Measurements from ENCODE around the gene KATNAL1. TPM values are rescaled to one million over a fixed set of nuclear protein-coding genes. Genes with fewer than 3 reads are reported as not detected.
"Not testable (repeated sequence)": the region's sequence is repeated elsewhere in the genome, so short reads cannot be mapped to it uniquely, and the experiment has no call there.

KATNAL1 gene
- polyA plus RNA-seq, 3 donors = 12.0 to 13.9 (median 12.8) TPM

DNA sequence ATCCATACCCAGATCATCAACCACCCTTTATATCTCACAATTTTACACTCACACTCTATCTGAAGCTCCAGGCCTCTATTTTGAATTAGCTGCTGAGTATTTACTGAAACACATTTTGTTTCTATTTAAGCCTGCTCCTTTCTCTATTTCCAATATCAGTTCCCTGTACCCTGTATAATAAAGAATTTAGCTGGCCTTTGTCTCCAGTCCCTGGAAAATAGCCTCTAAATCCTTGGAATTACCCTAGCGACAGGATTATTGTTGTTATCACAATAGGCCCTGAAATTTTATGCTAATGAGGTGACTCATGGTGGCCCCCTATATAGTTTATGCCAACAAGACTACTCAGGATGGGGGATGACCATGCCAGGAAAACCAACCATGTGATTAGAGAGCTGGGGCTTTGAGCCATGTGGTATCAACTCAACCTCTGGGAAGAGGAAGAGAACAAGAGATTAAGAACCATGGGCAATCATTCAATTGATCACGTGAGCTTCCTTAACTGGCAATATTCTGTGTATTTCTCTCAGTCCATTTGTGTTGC is 72.7 kb downstream of the KATNAL1 start:
- no peak for DNase-seq (ENCODE audit: low read depth in 3 of 3, low spot score in 2 of 3)

DNA sequence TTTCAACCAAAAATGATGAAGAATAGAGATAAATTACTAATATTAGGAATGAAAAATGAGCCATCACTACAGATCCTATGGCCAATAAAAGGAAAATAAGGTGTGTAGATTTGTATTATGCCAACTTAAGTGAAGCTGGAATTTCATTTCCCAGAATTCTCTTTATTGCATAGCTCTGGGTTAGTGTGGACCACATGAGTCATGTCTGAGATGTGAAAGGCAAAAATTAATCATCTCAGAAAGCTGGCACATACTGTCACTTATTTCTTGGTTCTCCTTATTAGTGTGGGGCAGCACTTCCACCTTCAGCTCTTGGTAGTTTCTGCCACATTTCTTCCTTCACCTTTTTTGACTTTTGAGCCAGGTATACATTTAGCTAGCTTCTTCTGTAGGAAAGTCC is 82.6 kb downstream of the KATNAL1 start:
- no peak for DNase-seq (ENCODE audit: low read depth in 3 of 3, low spot score in 2 of 3)

DNA sequence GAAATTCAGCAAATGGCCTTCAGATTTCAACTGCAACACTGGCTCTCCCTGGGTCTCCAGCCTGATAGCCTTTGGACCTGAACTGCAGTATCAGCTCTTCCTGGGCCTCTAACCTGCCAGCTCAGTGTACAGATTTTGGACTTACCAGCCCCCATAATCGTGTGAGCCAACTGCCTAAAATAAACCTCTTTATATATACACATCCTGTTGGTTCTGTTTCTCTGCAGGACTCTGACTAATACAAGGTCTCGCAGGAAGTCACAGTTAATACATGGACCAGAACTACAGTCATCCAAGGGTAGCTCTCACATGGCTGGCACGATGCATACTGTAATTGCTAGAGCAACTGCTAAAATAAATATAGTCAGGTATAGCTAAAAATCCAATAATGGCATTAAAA is 85.1 kb downstream of the KATNAL1 start:
- no peak for DNase-seq (ENCODE audit: low read depth in 3 of 3, low spot score in 2 of 3)

- DNase-seq (ENCODE audit: low read depth in 3 of 3, low spot score in 2 of 3) = no peak
These were observed 91.2 kb downstream of the KATNAL1 start for GRCh38 chr13:30216111-30216510.

DNA sequence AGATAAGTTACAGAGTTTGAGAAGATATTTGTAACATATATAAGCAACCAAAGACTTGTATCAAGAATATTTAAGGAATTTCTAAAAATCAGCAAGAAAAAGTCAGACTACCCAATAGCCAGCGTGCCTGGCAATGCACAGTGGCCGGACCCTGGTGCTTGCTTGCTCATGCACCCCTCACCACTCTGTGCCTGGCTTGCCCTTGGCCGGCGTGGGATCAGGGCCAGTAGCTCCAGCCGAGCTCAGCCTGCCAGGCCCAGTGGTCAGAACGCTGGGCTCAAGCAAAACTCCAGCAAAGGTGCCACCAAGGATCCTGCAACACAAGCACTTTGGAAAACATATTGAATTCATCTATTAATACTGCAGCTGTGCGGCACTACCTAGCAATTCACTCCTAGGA is 95.1 kb downstream of the KATNAL1 start:
- DNase-seq (ENCODE audit: low read depth in 3 of 3, low spot score in 2 of 3) = no peak

DNA sequence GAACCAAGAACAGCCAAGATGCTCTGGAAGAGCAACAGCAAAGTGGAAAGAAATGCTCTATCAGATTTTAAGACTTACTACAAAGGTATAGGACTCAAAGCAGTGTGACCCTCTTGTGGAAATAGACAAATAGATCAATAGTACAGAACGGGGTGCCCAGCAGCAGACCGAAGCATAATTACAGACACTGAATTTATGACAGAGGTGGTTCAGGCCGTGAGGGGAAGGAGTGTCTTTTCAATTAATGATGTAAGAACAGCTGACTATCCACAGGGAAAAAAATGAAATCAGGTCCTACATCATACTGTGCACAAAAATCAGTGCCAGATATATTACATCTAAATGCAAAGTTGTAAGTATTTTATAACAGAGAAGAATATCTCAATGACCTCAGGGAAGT is 95.6 kb downstream of the KATNAL1 start:
- no peak for DNase-seq (ENCODE audit: low read depth in 3 of 3, low spot score in 2 of 3)

DNA sequence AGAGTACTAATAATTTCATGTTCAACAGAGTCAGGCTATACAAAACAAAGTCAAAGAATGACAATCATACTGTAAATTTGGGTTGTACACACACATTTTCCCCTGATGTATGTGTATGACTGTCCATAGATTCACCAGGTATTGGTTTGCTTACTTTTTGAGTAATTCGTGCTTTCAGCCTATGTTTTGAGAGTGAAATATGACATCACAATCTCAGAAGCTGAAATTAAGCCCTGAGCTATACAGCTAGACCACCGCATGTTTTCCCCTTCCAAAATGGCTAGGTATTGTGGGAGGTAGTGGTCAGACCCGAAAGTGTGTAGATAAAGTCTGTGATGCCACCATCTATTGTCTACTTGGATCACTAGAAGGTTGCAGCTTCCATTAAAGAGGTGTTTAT is 102.8 kb downstream of the KATNAL1 start:
- DNase-seq (ENCODE audit: low read depth in 3 of 3, low spot score in 2 of 3) = no peak

- no peak for DNase-seq (ENCODE audit: low read depth in 3 of 3, low spot score in 2 of 3)
These were observed 111.3 kb downstream of the KATNAL1 start for GRCh38 chr13:30196025-30196424.

GRCh38 chr13:30194906-30195305 is 112.4 kb downstream of the KATNAL1 start:
- no peak for DNase-seq (ENCODE audit: low read depth in 3 of 3, low spot score in 2 of 3)

GRCh38 chr13:30193279-30194234 is 113.8 kb downstream of the KATNAL1 start:
- DNase-seq (ENCODE audit: low read depth in 3 of 3, low spot score in 2 of 3) = no peak

- DNase-seq (ENCODE audit: low read depth in 3 of 3, low spot score in 2 of 3) = no peak
These were observed 114.8 kb downstream of the KATNAL1 start for GRCh38 chr13:30192320-30193093.

DNA sequence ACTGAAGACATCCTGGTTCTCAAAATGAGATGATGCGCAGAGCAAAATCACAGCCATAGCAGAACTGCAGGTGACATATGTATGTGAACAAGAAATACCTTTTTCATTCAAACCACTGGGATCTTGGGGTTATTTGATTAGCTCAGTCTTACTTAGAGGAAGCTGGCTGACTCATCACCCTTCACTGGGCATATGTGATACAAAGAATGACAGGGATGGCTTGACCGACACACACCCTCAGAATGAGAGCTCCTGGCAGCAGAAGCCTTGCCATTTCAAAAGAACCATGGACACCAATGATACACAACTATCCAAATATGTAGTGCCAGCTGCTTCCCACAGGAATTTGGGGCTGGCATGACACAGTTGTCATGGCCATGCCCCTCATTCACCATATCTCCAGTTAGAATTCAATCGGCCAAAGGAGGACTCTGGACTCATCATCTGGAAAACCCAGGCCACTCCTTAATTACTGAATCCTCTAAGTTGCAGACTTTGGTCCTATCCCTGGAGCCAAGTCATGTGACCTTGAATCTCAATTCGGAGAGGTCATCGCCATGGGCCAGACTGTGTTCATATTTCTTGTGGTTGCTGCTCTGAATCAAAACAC is 115.8 kb downstream of the KATNAL1 start:
- no peak for DNase-seq (ENCODE audit: low read depth in 3 of 3, low spot score in 2 of 3)

DNA sequence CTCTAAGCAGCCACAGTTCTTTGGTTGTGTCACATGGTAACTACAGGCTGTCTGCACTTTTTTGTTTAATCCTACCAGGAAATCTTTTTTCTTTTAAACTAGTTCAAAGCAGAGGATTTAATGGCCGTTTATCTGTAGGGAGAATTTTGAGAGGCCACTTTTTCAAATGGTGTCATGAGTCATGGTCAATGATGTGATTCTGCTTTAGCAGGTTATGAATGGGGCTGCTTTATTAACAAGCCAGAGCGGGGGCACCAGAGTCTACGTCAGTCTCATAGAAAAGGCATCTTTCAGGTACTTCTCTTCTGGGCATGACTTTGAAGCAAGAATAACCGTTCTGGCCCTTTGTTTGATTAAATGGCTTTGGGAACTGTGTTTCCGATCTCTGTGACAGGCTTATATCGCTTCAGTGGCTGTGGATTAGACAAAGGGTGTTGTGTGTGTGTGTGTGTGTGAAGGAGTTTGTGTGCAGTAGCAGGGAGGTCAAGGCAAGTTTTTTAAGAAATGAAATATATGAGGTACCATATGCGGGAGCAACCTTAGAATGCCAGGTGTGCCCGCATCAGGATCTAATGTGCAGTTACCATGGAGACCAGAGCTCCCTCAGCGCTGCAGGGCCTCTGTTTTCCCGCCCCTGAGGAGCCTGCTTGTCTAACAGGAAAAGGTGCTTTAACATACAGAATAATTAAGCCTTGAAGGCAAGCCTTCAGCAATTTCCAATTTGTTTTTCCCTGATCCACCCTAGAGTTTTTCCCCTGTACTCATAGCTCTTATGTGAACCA is 120.5 kb downstream of the KATNAL1 start:
- no peak for DNase-seq (ENCODE audit: low read depth in 3 of 3, low spot score in 2 of 3)

- DNase-seq (ENCODE audit: low read depth in 3 of 3, low spot score in 2 of 3) = no peak
These were observed 125.3 kb downstream of the KATNAL1 start for GRCh38 chr13:30181888-30182651.

DNA sequence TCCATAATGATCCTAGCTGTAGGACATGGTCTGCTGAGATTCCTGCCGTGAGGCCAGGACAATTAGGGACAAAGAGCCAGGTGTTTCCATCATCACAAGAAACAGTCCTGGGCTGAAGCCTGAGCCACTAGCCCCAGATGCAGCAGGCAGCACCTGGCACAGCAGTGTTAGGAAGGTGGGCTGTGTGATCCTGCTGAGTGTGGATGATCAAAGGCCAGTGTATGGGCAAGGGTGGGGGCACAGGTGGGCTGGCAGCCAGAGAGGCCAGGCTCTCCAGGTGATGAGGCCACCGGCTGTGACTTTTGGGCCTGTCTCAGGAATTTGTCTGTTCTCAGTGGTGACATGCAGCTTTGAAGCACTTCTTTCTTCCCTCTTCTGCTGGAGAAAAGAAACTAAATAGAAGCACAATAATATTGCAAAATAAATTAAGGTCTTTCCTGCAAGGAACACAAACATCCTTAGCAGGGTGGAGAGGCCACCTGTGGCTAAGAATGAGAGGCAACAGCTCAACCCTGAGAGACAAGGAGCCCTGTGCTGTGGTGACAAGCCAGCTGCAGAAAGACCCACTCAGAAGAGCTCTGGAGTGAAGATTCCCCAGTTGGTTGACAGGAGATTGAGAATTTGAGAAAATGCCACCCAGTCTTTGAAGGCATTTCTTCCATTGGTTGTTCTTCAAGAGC is 127.6 kb downstream of the KATNAL1 start:
- DNase-seq (ENCODE audit: low read depth in 3 of 3, low spot score in 2 of 3) = no peak

- DNase-seq (ENCODE audit: low read depth in 3 of 3, low spot score in 2 of 3) = no peak
These were observed 128.4 kb downstream of the KATNAL1 start for GRCh38 chr13:30178976-30179375.

- DNase-seq (ENCODE audit: low read depth in 3 of 3, low spot score in 2 of 3) = no peak
These were observed 132.2 kb downstream of the KATNAL1 start for GRCh38 chr13:30175166-30175565.

- not testable (repeated sequence) for DNase-seq (ENCODE audit: low read depth in 3 of 3, low spot score in 2 of 3)
These were observed 133.1 kb downstream of the KATNAL1 start for GRCh38 chr13:30174250-30174649.

DNA sequence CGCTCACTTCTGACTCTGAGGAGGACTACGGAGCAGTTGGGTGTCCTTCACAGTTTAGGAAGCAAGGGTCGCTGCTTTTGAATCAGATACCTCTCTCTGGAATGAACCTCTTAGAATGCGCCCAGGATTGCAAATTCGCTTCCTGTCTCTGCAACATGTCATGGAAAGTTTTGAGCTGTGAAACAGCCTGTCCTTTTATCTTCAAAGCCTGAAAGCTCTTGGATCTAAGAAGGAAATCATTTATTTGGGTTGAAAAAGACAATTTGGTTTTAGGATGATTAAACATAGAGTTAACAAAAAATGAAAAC is 134.1 kb downstream of the KATNAL1 start:
- no peak for DNase-seq (ENCODE audit: low read depth in 3 of 3, low spot score in 2 of 3)

All from right renal cortex interstitium (tissue), 3 donors.